GM23338 (cell line): ENCODE measurements around the gene KCTD12. TPM values are rescaled to one million over a fixed set of nuclear protein-coding genes. Genes with fewer than 3 reads are reported as not detected.

Experiments used
- ATAC-seq: fragments of 200-7000 bp; cut with Tn5 transposase; 3 replicates; pipeline ENCODE4 v1.9.1; 2020
- DNase-seq: peaks from one replicate; pipeline ENCODE4 v3.0.0-alpha.2; 2015; ENCODE audit warnings: low spot score
- H2AFZ ChIP-seq: fragments of 200-600 bp; sonication (generic); 2 replicates; pipeline ENCODE4 v1.8.0; 2016; ENCODE audit warnings: antibody characterized with exemption, mild to moderate bottlenecking, moderate library complexity
- H3F3A ChIP-seq: fragments of 200-600 bp; sonication (generic); replicated peaks from 2 replicates; pipeline ENCODE4 v1.8.0; 2017; ENCODE audit warnings: antibody characterized with exemption, mixed run types, low read depth
- H3K27ac ChIP-seq: fragments of 200-600 bp; sonication (generic); 2 replicates; pipeline ENCODE4 v1.6.1; 2016; ENCODE audit warnings: low read depth
- H3K27me3 ChIP-seq: fragments of 200-600 bp; sonication (generic); 2 replicates; pipeline ENCODE4 v1.8.0; 2016; ENCODE audit warnings: mild to moderate bottlenecking, mixed run types, moderate library complexity; ENCODE audit not compliant: insufficient read depth
- H3K36me3 ChIP-seq: fragments of 200-600 bp; sonication (generic); 2 replicates; pipeline ENCODE4 v1.8.0; 2016; ENCODE audit warnings: mild to moderate bottlenecking; ENCODE audit not compliant: insufficient read depth
- H3K4me1 ChIP-seq: fragments of 200-600 bp; sonication (generic); 2 replicates; pipeline ENCODE4 v1.8.0; 2016; ENCODE audit warnings: mild to moderate bottlenecking, moderate library complexity; ENCODE audit not compliant: insufficient read depth
- H3K4me2 ChIP-seq: fragments of 200-600 bp; sonication (generic); 2 replicates; pipeline ENCODE4 v1.7.1; 2017; ENCODE audit warnings: mixed run types
- H3K4me3 ChIP-seq: fragments of 200-600 bp; sonication (generic); 2 replicates; pipeline ENCODE4 v1.6.1; 2016; ENCODE audit warnings: mixed run types
- H3K79me2 ChIP-seq: fragments of 200-600 bp; sonication (generic); replicated peaks from 2 replicates; pipeline ENCODE4 v1.8.0; 2017; ENCODE audit warnings: mild to moderate bottlenecking; ENCODE audit not compliant: insufficient read depth
- H3K9me2 ChIP-seq: fragments of 200-600 bp; sonication (generic); 2 replicates; pipeline ENCODE4 v1.8.0; 2017; ENCODE audit not compliant: insufficient read depth
- H4K20me1 ChIP-seq: fragments of 200-600 bp; sonication (generic); replicated peaks from 2 replicates; pipeline ENCODE4 v1.8.0; 2017; ENCODE audit warnings: mild to moderate bottlenecking; ENCODE audit not compliant: insufficient read depth
- H3K27ac Mint-ChIP-seq: 2 replicates; pipeline ENCODE4 v1.8.0; 2020; ENCODE audit warnings: inconsistent platforms, mild to moderate bottlenecking, moderate library complexity, mixed read lengths
- H3K27me3 Mint-ChIP-seq: 3 replicates; pipeline ENCODE4 v1.8.0; 2022; ENCODE audit warnings: low read depth, mild to moderate bottlenecking, moderate library complexity, mixed read lengths, inconsistent platforms; ENCODE audit not compliant: insufficient read depth, poor library complexity
- H3K36me3 Mint-ChIP-seq: 3 replicates; pipeline ENCODE4 v1.8.0; 2021; ENCODE audit warnings: low read depth, mild to moderate bottlenecking, inconsistent platforms, moderate library complexity, mixed read lengths
- H3K4me1 Mint-ChIP-seq: 3 replicates; pipeline ENCODE4 v1.8.0; 2020; ENCODE audit warnings: mild to moderate bottlenecking, inconsistent platforms, mixed read lengths
- H3K4me3 Mint-ChIP-seq: 3 replicates; pipeline ENCODE4 v1.8.0; 2021; ENCODE audit warnings: moderate library complexity, mild to moderate bottlenecking, inconsistent platforms, mixed read lengths
- H3K9me3 Mint-ChIP-seq: 3 replicates; pipeline ENCODE4 v1.8.0; 2020; ENCODE audit warnings: moderate library complexity, mild to moderate bottlenecking, inconsistent platforms, mixed read lengths
- CREB1 ChIP-seq: fragments of 250-450 bp; sonication (Bioruptor Pico); IDR thresholded peaks from 2 replicates; pipeline ENCODE4 v1.5.0; 2020; ENCODE audit warnings: low read depth, mild to moderate bottlenecking, moderate library complexity
- CTCF ChIP-seq, 2 experiments: fragments of 200-600 bp in 1 of 2; sonication (generic) in 1 of 2; conservative IDR thresholded peaks; 2 replicates each; pipeline versions ENCODE4 v1.5.1 to v1.6.1; 2016 to 2017; ENCODE audit warnings: antibody characterized with exemption in 2 of 2, low read depth in 2 of 2, mild to moderate bottlenecking in 2 of 2, moderate library complexity in 1 of 2
- EZH2 ChIP-seq: fragments of 200-600 bp; sonication (generic); IDR thresholded peaks from one replicate; pipeline ENCODE4 v1.8.0; 2017; ENCODE audit warnings: antibody characterized with exemption, mild to moderate bottlenecking, low read depth; ENCODE audit not compliant: unreplicated experiment
- EZH2phosphoT487 ChIP-seq: fragments of 200-600 bp; sonication (generic); IDR thresholded peaks from one replicate; pipeline ENCODE4 v1.8.1; 2018; ENCODE audit warnings: antibody characterized with exemption; ENCODE audit not compliant: unreplicated experiment
- JUNB ChIP-seq: IDR thresholded peaks from one replicate; pipeline ENCODE4 v1.6.1; 2016; ENCODE audit warnings: antibody characterized with exemption; ENCODE audit not compliant: unreplicated experiment
- NANOG ChIP-seq: IDR thresholded peaks from 2 replicates; pipeline ENCODE4 v1.6.1; 2016; ENCODE audit warnings: antibody characterized with exemption, borderline replicate concordance
- POLR2AphosphoS5 ChIP-seq: IDR thresholded peaks from 2 replicates; pipeline ENCODE4 v1.6.1; 2016; ENCODE audit warnings: antibody characterized with exemption, low read depth
- STAT1 ChIP-seq: IDR thresholded peaks from one replicate; pipeline ENCODE4 v1.6.1; 2016; ENCODE audit warnings: antibody characterized with exemption; ENCODE audit not compliant: unreplicated experiment
- ZNF331 ChIP-seq: fragments of 250-450 bp; sonication (Bioruptor Pico); IDR thresholded peaks from 2 replicates; pipeline ENCODE4 v1.5.0; 2020; ENCODE audit warnings: low read depth, mild to moderate bottlenecking, moderate library complexity
- polyA plus RNA-seq: library from polyadenylated mRNA; unstranded; fragments of >200 nt; fragmentation: Nextera tagmentation; extraction: Ambion mirVana; gene quantifications from 2 replicates; pipeline ENCODE4 v1.2.1, GENCODE V29; 2016
- total RNA-seq: library from RNA; depleted of rRNA; stranded (reverse); fragments of >200 nt; shearing (Covaris generic); gene quantifications from 2 replicates; pipeline ENCODE4 v1.2.3, GENCODE V29; 2014
- TF ChIP-seq, protein P1 (sequence below): IDR thresholded peaks from 2 replicates; pipeline ENCODE4 v1.6.1; 2016; ENCODE audit warnings: antibody characterized with exemption
- TF ChIP-seq, protein P2 (sequence below): fragments of 250-450 bp; sonication (Bioruptor Pico); IDR thresholded peaks from 2 replicates; pipeline ENCODE4 v1.5.0; 2020; ENCODE audit warnings: mild to moderate bottlenecking, moderate library complexity
- TF ChIP-seq, protein P3 (sequence below): IDR thresholded peaks from one replicate; pipeline ENCODE4 v1.6.1; 2018; ENCODE audit warnings: antibody characterized with exemption; ENCODE audit not compliant: unreplicated experiment

KCTD12 gene
- total and polyA plus RNA-seq, 2 experiments from 2014 or later, result 3.3 to 12.0 TPM

DNA sequence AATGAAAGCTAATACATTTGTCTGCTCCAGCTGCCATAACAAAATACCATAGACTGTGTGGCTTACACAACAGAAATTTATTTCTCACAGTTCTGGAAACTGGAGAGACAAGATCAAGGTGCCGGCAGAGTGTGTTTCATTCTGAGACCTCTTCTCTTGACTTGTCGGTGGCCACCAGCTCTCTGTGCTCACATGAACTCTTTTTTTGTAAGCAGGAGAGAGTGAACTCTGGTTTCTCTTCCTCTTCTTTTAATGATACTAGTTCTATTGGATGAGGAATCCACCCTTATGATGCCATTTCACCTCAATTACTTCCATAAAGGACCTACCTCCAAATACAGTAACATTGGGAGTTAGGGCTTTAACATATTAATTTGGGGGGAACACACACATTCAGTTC, 11.7 kb downstream of the KCTD12 start (continued):
- TF ChIP-seq EZH2phosphoT487 (no peak), CREB1 (CRISPR knock-in tag) (no peak)
- TF ChIP-seq, protein P1, sequence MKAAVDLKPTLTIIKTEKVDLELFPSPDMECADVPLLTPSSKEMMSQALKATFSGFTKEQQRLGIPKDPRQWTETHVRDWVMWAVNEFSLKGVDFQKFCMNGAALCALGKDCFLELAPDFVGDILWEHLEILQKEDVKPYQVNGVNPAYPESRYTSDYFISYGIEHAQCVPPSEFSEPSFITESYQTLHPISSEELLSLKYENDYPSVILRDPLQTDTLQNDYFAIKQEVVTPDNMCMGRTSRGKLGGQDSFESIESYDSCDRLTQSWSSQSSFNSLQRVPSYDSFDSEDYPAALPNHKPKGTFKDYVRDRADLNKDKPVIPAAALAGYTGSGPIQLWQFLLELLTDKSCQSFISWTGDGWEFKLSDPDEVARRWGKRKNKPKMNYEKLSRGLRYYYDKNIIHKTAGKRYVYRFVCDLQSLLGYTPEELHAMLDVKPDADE, result no peak

DNA sequence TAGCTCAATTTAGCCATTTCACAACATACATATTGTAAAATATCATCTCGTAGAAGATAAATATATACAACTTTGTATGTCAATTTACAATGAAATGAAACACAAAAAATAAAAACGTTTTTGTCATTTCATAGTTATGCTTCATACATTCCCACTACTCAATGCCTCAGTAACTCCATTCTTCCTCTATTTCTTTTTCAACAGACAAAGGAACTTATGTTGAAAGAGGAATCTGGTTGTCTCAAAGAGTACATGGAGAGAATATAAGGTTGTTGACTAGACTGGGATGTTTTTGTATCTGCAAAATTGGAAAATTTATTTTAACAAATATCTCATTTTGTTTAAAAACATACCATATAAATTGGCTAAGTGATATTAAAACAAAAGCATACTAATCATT, 12.8 kb downstream of the KCTD12 start:
- no peaks in the 10 kb centered on the region for H3K36me3 Mint-ChIP-seq
- Histone ChIP-seq H4K20me1 (no peaks in the 10 kb centered on the region), H3K27ac (no peak overlapping the region), H3K36me3 (no peaks in the 10 kb centered on the region), H3F3A (no peaks in the 10 kb centered on the region), H3K27me3 (no peaks in the 10 kb centered on the region), H3K4me2 (no peak overlapping the region), H3K4me1 (no peaks in the 10 kb centered on the region; the same call in 1 of the 2 replicates), H2AFZ (no peak overlapping the region), H3K79me2 (no peaks in the 10 kb centered on the region), H3K9me2 (no peaks in the 10 kb centered on the region), H3K4me3 (no peak overlapping the region)
- H3K27ac Mint-ChIP-seq, result no peak overlapping the region
- no peak overlapping the region for H3K4me3 Mint-ChIP-seq
- H3K9me3 Mint-ChIP-seq, result no peaks in the 10 kb centered on the region
- ATAC-seq, result no peak
- peaks cover 2% of the 10 kb centered on the region; the same call in 2 of the 3 replicates for H3K4me1 Mint-ChIP-seq
- H3K27me3 Mint-ChIP-seq, result no peaks in the 10 kb centered on the region
- no peak for DNase-seq
- TF ChIP-seq CREB1 (CRISPR knock-in tag) (no peak), POLR2AphosphoS5 (no peak), EZH2phosphoT487 (no peak), CTCF (conservative IDR thresholded peaks at IDR 0.05; ENCODE audit: low read depth in 2 of 2) (no peak), STAT1 (no peak), ZNF331 (CRISPR knock-in tag) (no peak), EZH2 (no peak), NANOG (no peak), JUNB (no peak)
- TF ChIP-seq, protein P2, sequence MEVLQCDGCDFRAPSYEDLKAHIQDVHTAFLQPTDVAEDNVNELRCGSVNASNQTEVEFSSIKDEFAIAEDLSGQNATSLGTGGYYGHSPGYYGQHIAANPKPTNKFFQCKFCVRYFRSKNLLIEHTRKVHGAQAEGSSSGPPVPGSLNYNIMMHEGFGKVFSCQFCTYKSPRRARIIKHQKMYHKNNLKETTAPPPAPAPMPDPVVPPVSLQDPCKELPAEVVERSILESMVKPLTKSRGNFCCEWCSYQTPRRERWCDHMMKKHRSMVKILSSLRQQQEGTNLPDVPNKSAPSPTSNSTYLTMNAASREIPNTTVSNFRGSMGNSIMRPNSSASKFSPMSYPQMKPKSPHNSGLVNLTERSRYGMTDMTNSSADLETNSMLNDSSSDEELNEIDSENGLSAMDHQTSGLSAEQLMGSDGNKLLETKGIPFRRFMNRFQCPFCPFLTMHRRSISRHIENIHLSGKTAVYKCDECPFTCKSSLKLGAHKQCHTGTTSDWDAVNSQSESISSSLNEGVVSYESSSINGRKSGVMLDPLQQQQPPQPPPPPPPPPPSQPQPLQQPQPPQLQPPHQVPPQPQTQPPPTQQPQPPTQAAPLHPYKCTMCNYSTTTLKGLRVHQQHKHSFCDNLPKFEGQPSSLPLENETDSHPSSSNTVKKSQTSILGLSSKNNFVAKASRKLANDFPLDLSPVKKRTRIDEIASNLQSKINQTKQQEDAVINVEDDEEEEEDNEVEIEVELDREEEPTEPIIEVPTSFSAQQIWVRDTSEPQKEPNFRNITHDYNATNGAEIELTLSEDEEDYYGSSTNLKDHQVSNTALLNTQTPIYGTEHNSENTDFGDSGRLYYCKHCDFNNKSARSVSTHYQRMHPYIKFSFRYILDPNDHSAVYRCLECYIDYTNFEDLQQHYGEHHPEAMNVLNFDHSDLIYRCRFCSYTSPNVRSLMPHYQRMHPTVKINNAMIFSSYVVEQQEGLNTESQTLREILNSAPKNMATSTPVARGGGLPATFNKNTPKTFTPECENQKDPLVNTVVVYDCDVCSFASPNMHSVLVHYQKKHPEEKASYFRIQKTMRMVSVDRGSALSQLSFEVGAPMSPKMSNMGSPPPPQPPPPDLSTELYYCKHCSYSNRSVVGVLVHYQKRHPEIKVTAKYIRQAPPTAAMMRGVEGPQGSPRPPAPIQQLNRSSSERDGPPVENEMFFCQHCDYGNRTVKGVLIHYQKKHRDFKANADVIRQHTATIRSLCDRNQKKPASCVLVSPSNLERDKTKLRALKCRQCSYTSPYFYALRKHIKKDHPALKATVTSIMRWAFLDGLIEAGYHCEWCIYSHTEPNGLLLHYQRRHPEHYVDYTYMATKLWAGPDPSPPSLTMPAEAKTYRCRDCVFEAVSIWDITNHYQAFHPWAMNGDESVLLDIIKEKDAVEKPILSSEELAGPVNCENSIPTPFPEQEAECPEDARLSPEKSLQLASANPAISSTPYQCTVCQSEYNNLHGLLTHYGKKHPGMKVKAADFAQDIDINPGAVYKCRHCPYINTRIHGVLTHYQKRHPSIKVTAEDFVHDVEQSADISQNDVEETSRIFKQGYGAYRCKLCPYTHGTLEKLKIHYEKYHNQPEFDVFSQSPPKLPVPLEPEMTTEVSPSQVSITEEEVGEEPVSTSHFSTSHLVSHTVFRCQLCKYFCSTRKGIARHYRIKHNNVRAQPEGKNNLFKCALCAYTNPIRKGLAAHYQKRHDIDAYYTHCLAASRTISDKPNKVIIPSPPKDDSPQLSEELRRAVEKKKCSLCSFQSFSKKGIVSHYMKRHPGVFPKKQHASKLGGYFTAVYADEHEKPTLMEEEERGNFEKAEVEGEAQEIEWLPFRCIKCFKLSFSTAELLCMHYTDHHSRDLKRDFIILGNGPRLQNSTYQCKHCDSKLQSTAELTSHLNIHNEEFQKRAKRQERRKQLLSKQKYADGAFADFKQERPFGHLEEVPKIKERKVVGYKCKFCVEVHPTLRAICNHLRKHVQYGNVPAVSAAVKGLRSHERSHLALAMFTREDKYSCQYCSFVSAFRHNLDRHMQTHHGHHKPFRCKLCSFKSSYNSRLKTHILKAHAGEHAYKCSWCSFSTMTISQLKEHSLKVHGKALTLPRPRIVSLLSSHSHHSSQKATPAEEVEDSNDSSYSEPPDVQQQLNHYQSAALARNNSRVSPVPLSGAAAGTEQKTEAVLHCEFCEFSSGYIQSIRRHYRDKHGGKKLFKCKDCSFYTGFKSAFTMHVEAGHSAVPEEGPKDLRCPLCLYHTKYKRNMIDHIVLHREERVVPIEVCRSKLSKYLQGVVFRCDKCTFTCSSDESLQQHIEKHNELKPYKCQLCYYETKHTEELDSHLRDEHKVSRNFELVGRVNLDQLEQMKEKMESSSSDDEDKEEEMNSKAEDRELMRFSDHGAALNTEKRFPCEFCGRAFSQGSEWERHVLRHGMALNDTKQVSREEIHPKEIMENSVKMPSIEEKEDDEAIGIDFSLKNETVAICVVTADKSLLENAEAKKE (CRISPR knock-in tag), result no peak
- TF ChIP-seq, protein P3, sequence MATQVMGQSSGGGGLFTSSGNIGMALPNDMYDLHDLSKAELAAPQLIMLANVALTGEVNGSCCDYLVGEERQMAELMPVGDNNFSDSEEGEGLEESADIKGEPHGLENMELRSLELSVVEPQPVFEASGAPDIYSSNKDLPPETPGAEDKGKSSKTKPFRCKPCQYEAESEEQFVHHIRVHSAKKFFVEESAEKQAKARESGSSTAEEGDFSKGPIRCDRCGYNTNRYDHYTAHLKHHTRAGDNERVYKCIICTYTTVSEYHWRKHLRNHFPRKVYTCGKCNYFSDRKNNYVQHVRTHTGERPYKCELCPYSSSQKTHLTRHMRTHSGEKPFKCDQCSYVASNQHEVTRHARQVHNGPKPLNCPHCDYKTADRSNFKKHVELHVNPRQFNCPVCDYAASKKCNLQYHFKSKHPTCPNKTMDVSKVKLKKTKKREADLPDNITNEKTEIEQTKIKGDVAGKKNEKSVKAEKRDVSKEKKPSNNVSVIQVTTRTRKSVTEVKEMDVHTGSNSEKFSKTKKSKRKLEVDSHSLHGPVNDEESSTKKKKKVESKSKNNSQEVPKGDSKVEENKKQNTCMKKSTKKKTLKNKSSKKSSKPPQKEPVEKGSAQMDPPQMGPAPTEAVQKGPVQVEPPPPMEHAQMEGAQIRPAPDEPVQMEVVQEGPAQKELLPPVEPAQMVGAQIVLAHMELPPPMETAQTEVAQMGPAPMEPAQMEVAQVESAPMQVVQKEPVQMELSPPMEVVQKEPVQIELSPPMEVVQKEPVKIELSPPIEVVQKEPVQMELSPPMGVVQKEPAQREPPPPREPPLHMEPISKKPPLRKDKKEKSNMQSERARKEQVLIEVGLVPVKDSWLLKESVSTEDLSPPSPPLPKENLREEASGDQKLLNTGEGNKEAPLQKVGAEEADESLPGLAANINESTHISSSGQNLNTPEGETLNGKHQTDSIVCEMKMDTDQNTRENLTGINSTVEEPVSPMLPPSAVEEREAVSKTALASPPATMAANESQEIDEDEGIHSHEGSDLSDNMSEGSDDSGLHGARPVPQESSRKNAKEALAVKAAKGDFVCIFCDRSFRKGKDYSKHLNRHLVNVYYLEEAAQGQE, result no peak
- TF ChIP-seq, protein P1, result no peak
